Measurements from ENCODE around the gene PPP1R1B.

GRCh38 chr17:39606434-39607056, 20.2 kb upstream of the PPP1R1B start:
- no peak for TF ChIP-seq CTCF (IDR thresholded peaks at IDR 0.05; ENCODE audit: poor library complexity, severe bottlenecking)
- TF ChIP-seq SMC3 (conservative IDR thresholded peaks at IDR 0.05; ENCODE audit: poor library complexity): no peak
- TF ChIP-seq POLR2AphosphoS5 (IDR thresholded peaks at IDR 0.05): no peak
